ENCODE data around the gene RNASEH2A.

Gene RNASEH2A

GRCh38 chr19:12783291-12783848 lies 23.0 kb upstream of the RNASEH2A start:
- DNase-seq (ENCODE audit: low read depth) = no peak

GRCh38 chr19:12783849-12784393 lies 22.5 kb upstream of the RNASEH2A start:
- DNase-seq (ENCODE audit: low read depth) = no peak

- DNase-seq (ENCODE audit: low read depth) = no peak
Observed at GRCh38 chr19:12784394-12784870, 22.0 kb upstream of the RNASEH2A start.

- DNase-seq (ENCODE audit: low read depth) = peak; percentile 37
Observed at GRCh38 chr19:12784871-12785430, 21.4 kb upstream of the RNASEH2A start.

GRCh38 chr19:12785431-12786031 lies 20.9 kb upstream of the RNASEH2A start:
- no peak for DNase-seq (ENCODE audit: low read depth)

GRCh38 chr19:12786141-12786870 lies 20.1 kb upstream of the RNASEH2A start:
- DNase-seq (ENCODE audit: low read depth) = no peak

GRCh38 chr19:12786952-12787351 lies 19.4 kb upstream of the RNASEH2A start:
- DNase-seq (ENCODE audit: low read depth) = no peak

- no peak for DNase-seq (ENCODE audit: low read depth)
Observed at GRCh38 chr19:12787458-12787857, 18.9 kb upstream of the RNASEH2A start.

- DNase-seq (ENCODE audit: low read depth) = no peak
Observed at GRCh38 chr19:12788042-12788681, 18.2 kb upstream of the RNASEH2A start.

- peak; percentile 61 for DNase-seq (ENCODE audit: low read depth)
Observed at GRCh38 chr19:12788682-12789097, 17.7 kb upstream of the RNASEH2A start.

GRCh38 chr19:12789098-12789903 lies 17.1 kb upstream of the RNASEH2A start:
- DNase-seq (ENCODE audit: low read depth) = no peak

- peak; percentile 92 for DNase-seq (ENCODE audit: low read depth)
Observed at GRCh38 chr19:12789904-12790619, 16.3 kb upstream of the RNASEH2A start.

GRCh38 chr19:12790628-12791344 lies 15.6 kb upstream of the RNASEH2A start:
- DNase-seq (ENCODE audit: low read depth) = no peak

GRCh38 chr19:12791345-12792050 lies 14.9 kb upstream of the RNASEH2A start, which contains the start of gene JUNB:
Gene JUNB, plus strand, starts transcription at chr19:12791486. Its CDS starts 286 bp downstream, at chr19:12791772.
- DNase-seq (ENCODE audit: low read depth) = peak; percentile 97

GRCh38 chr19:12792051-12792852 lies 14.1 kb upstream of the RNASEH2A start:
- peak; percentile 49 for DNase-seq (ENCODE audit: low read depth)

GRCh38 chr19:12792853-12793289 lies 13.5 kb upstream of the RNASEH2A start:
- DNase-seq (ENCODE audit: low read depth) = no peak

- peak; percentile 90 for DNase-seq (ENCODE audit: low read depth)
Observed at GRCh38 chr19:12793290-12794195, 12.8 kb upstream of the RNASEH2A start.

All from T-helper 22 cell (primary cell).